PC-3 (cell line): Measurements from ENCODE around the gene VMO1. TPM values are rescaled to one million over a fixed set of nuclear protein-coding genes. Genes with fewer than 3 reads are reported as not detected.

Experiments used
- ATAC-seq: fragments of 200-7000 bp; cut with Tn5 transposase; 2 replicates; pipeline ENCODE4 v1.9.1; 2020; ENCODE audit warnings: mild to moderate bottlenecking, moderate library complexity
- BruUV-seq: library from RNA; stranded (reverse); fragments of 400-500 nt; replicated peaks from 2 replicates; lab custom pipeline; 2021; lab: Mats Ljungman, UMichigan
- CTCF ChIA-PET: fragments of 300-600 bp; sonication (Branson Sonifier 250); formaldehyde crosslinking; loops from one replicate; lab custom pipeline; 2022; ENCODE audit warnings: antibody characterized with exemption; lab: Charles Lee
- POLR2A ChIA-PET: fragments of 300-600 bp; sonication (Branson Sonifier 250); formaldehyde crosslinking; loops from one replicate; lab custom pipeline; 2022; ENCODE audit warnings: antibody characterized with exemption; ENCODE audit not compliant: unreplicated experiment; lab: Charles Lee
- DNase-seq: peaks from one replicate; pipeline ENCODE4 v3.0.0-alpha.2; 2015
- H2AFZ ChIP-seq: fragments of 300-600 bp; sonication (generic); 2 replicates; pipeline ENCODE4 v1.6.0; 2016; ENCODE audit warnings: antibody characterized with exemption, low read length
- H3F3A ChIP-seq: fragments of 300-600 bp; sonication (generic); one replicate; pipeline ENCODE4 v1.6.0; 2017; ENCODE audit warnings: antibody characterized with exemption, low read length, control low read depth, mild to moderate bottlenecking; ENCODE audit not compliant: unreplicated experiment
- H3K27ac ChIP-seq: fragments of 300-600 bp; sonication (generic); 2 replicates; pipeline ENCODE4 v1.5.1; 2016; ENCODE audit warnings: mild to moderate bottlenecking, low read length
- H3K27me3 ChIP-seq: fragments of 300-600 bp; sonication (generic); 2 replicates; pipeline ENCODE4 v1.6.1; 2016; ENCODE audit warnings: low read length, mixed read lengths
- H3K36me3 ChIP-seq: fragments of 300-600 bp; sonication (generic); 2 replicates; pipeline ENCODE4 v1.6.1; 2016; ENCODE audit warnings: low read depth, mixed run types, low read length, mixed read lengths
- H3K4me1 ChIP-seq: fragments of 300-600 bp; sonication (generic); 2 replicates; pipeline ENCODE4 v1.5.1; 2016; ENCODE audit warnings: low read length; ENCODE audit not compliant: insufficient read depth
- H3K4me2 ChIP-seq: fragments of 300-600 bp; sonication (generic); 2 replicates; pipeline ENCODE4 v1.6.0; 2016; ENCODE audit warnings: low read length
- H3K4me3 ChIP-seq: fragments of 300-600 bp; sonication (generic); 2 replicates; pipeline ENCODE4 v1.5.1; 2016; ENCODE audit warnings: mild to moderate bottlenecking, low read length, mixed read lengths
- H3K79me2 ChIP-seq: fragments of 300-600 bp; sonication (generic); 2 replicates; pipeline ENCODE4 v1.6.1; 2017; ENCODE audit warnings: low read length, mixed read lengths
- H3K9ac ChIP-seq: fragments of 300-600 bp; sonication (generic); 2 replicates; pipeline ENCODE4 v1.6.0; 2016; ENCODE audit warnings: mild to moderate bottlenecking, low read length
- H3K9me2 ChIP-seq: fragments of 300-600 bp; sonication (generic); replicated peaks from 2 replicates; pipeline ENCODE4 v1.6.1; 2016; ENCODE audit warnings: mixed run types, low read length, mixed read lengths
- H3K9me3 ChIP-seq: fragments of 300-600 bp; sonication (generic); 2 replicates; pipeline ENCODE4 v1.6.1; 2016; ENCODE audit warnings: low read length, mixed read lengths
- H4K20me1 ChIP-seq: fragments of 300-600 bp; sonication (generic); 2 replicates; pipeline ENCODE4 v1.6.1; 2016; ENCODE audit warnings: low read length, mixed read lengths
- CTCF ChIP-seq: fragments of 300-600 bp; sonication (generic); conservative IDR thresholded peaks from 2 replicates; pipeline ENCODE4 v1.5.1; 2017; ENCODE audit warnings: antibody characterized with exemption, low read depth, mild to moderate bottlenecking, low read length
- EZH2 ChIP-seq: fragments of 300-600 bp; sonication (generic); IDR thresholded peaks from one replicate; pipeline ENCODE4 v1.6.1; 2017; ENCODE audit warnings: antibody characterized with exemption, mild to moderate bottlenecking, low read length; ENCODE audit not compliant: unreplicated experiment
- EZH2phosphoT487 ChIP-seq: fragments of 300-600 bp; sonication (generic); IDR thresholded peaks from 2 replicates; pipeline ENCODE4 v1.6.1; 2018; ENCODE audit warnings: mild to moderate bottlenecking, antibody characterized with exemption, low read length, borderline replicate concordance
- intact Hi-C: fragments of 100-400 bp; cut with micrococcal nuclease; formaldehyde crosslinking; loops from 2 replicates; pipeline ENCODE4 v1.9.0; 2023
- total RNA-seq: library from RNA; depleted of rRNA; stranded (reverse); fragments of >200 nt; gene quantifications from 2 replicates; pipeline ENCODE4 v1.2.3, GENCODE V29; 2014

Gene VMO1
- total RNA-seq, 1 experiment from 2014 or later: 1.2 TPM

- Histone ChIP-seq H2AFZ (no peak within 1 kb of the TSS), H3K9me2 (no peaks in the 10 kb centered on the region), H3F3A (no peaks in the 10 kb centered on the region), H3K4me3 (no peak within 1 kb of the TSS), H4K20me1 (no peaks in the 10 kb centered on the region), H3K9ac (no peak within 1 kb of the TSS), H3K27me3 (no peaks in the 10 kb centered on the region), H3K36me3 (peaks cover 5% of the 10 kb centered on the region; the same call in 1 of the 2 replicates), H3K4me2 (no peak within 1 kb of the TSS), H3K9me3 (no peaks in the 10 kb centered on the region), H3K27ac (no peak within 1 kb of the TSS), H3K79me2 (peaks cover 7% of the 10 kb centered on the region), H3K4me1 (0 out of 2 replicates have a peak, but pooled peaks cover 5% of the 10 kb centered on the region)
- ATAC-seq (no peak), DNase-seq (no peak)
- CTCF ChIA-PET: no interaction called here
- BruUV-seq: no TSS peak
- POLR2A ChIA-PET: no interaction called here
- TF ChIP-seq CTCF: no peak
- no peak for TF ChIP-seq EZH2
- intact Hi-C loops: no loop called here
Measured at GRCh38 chr17:4802228-4802627, 16.1 kb upstream of the VMO1 start, which contains the start of gene C17orf114. C17orf114 (minus strand) TSS chr17:4802328.

- H3K27ac ChIP-seq: no peak overlapping the region
- POLR2A ChIA-PET: no interaction called here
- H3K4me3 ChIP-seq: no peak overlapping the region
- H3K36me3 ChIP-seq: peaks cover 5% of the 10 kb centered on the region; the same call in 1 of the 2 replicates
- H3K9ac ChIP-seq: no peak overlapping the region
- H4K20me1 ChIP-seq: no peaks in the 10 kb centered on the region
- no peak for ATAC-seq
- intact Hi-C loops: no loop called here
- no TSS peak for BruUV-seq
- TF ChIP-seq CTCF (no peak), EZH2phosphoT487 (no peak), EZH2 (no peak)
- H3K27me3 ChIP-seq: no peaks in the 10 kb centered on the region
- no peak for DNase-seq
- no peak overlapping the region for H3K4me2 ChIP-seq
- H3F3A ChIP-seq: no peaks in the 10 kb centered on the region
- H3K9me3 ChIP-seq: no peaks in the 10 kb centered on the region
- H3K79me2 ChIP-seq: peaks cover 20% of the 10 kb centered on the region
- H3K4me1 ChIP-seq: 0 out of 2 replicates have a peak, but pooled peaks cover 6% of the 10 kb centered on the region
- no peak overlapping the region for H2AFZ ChIP-seq
- CTCF ChIA-PET: no interaction called here
- no peaks in the 10 kb centered on the region for H3K9me2 ChIP-seq
Measured at GRCh38 chr17:4800462-4801196, 14.5 kb upstream of the VMO1 start.

GRCh38 chr17:4796552-4796920 lies 10.4 kb upstream of the VMO1 start:
- Histone ChIP-seq H3K4me1 (0 out of 2 replicates have a peak, but pooled peaks cover 6% of the 10 kb centered on the region), H3K9ac (peak overlapping the region; percentile 96), H3K9me2 (no peaks in the 10 kb centered on the region), H2AFZ (peak overlapping the region; percentile 73), H3K27ac (peak overlapping the region; percentile 55), H3K36me3 (peaks cover 5% of the 10 kb centered on the region; the same call in 1 of the 2 replicates), H3F3A (no peaks in the 10 kb centered on the region), H4K20me1 (no peaks in the 10 kb centered on the region), H3K79me2 (peaks cover 20% of the 10 kb centered on the region), H3K4me2 (peak overlapping the region; percentile 92), H3K4me3 (peak overlapping the region; percentile 96), H3K9me3 (no peaks in the 10 kb centered on the region), H3K27me3 (no peaks in the 10 kb centered on the region)
- POLR2A ChIA-PET: interaction anchor here (0.6 kb wide), 1 partner anchor 40 kb away, joined by 3 read pairs; no protein-coding TSS in a partner anchor
- DNase-seq (peak; percentile 36), ATAC-seq (peak; percentile 77)
- CTCF ChIA-PET: interaction anchor here (0.6 to 0.8 kb wide), 2 partner anchors 48 to 107 kb away, joined by 3 read pairs; partner anchors contain the start of gene CHRNE
- TF ChIP-seq EZH2 (no peak), CTCF (no peak), EZH2phosphoT487 (no peak)
- intact Hi-C loops: no loop called here
- TSS peak; percentile 69 for BruUV-seq
